GM12878 (cell line): ENCODE data around the gene TNRC6B. TPM values are rescaled to one million over a fixed set of nuclear protein-coding genes. Genes with fewer than 3 reads are reported as not detected.

Experiments used
- ATAC-seq: fragments of 200-7000 bp; cut with Tn5 transposase; 3 replicates; pipeline ENCODE4 v1.9.1; 2020; ENCODE audit warnings: mild to moderate bottlenecking, moderate library complexity
- BruUV-seq: library from RNA; stranded (reverse); fragments of 400-500 nt; replicated peaks from 2 replicates; lab custom pipeline; 2021; lab: Mats Ljungman, UMichigan
- CTCF ChIA-PET: fragments of 300-600 bp; sonication (Branson Sonifier 250); formaldehyde crosslinking; extraction: SDS; loops from one replicate; lab custom pipeline; 2021; ENCODE audit warnings: inconsistent platforms; lab: Yijun Ruan, JAX
- POLR2A ChIA-PET: fragments of 350-600 bp; formaldehyde crosslinking; extraction: SDS; loops from one replicate; lab custom pipeline; 2021; ENCODE audit warnings: inconsistent platforms; lab: Charles Lee
- RAD21 ChIA-PET: fragments of 300-600 bp; sonication (Branson Sonifier 250); formaldehyde crosslinking; loops from one replicate; lab custom pipeline; 2023; ENCODE audit warnings: antibody characterized with exemption; ENCODE audit not compliant: unreplicated experiment; lab: Charles Lee
- SMC1A ChIA-PET: fragments of 300-600 bp; sonication (Branson Sonifier 250); formaldehyde crosslinking; loops from one replicate; lab custom pipeline; 2023; ENCODE audit not compliant: unreplicated experiment, uncharacterized antibody; lab: Charles Lee
- DNase-seq: peaks from one replicate; pipeline ENCODE4 v3.0.0-alpha.2; 2011; ENCODE audit warnings: low read depth, low spot score
- FAIRE-seq: peaks from 3 replicates; lab custom pipeline; 2011; peaks lifted over from hg19 to GRCh38; lab: Jason Lieb, UNC
- H2AFZ ChIP-seq: 2 replicates; pipeline ENCODE4 v1.6.0; 2011; ENCODE audit warnings: low read depth, low read length, control low read depth; ENCODE audit not compliant: control insufficient read depth
- H3K27ac ChIP-seq: 2 replicates; pipeline ENCODE4 v1.5.1; 2011; ENCODE audit warnings: control low read depth; ENCODE audit not compliant: control insufficient read depth, insufficient read depth
- H3K27me3 ChIP-seq, 2 experiments: replicated peaks in 1 of 2; 2 replicates each; pipeline versions ENCODE4 v1.6.0 to v1.6.1; 2011; ENCODE audit warnings: low read length in 1 of 2; ENCODE audit not compliant: control insufficient read depth in 2 of 2, insufficient read depth in 2 of 2
- H3K36me3 ChIP-seq, 2 experiments: 2 replicates each; pipeline ENCODE4 v1.5.1; 2011; ENCODE audit warnings: low read length in 1 of 2; ENCODE audit not compliant: control insufficient read depth in 2 of 2, insufficient read depth in 2 of 2
- H3K4me1 ChIP-seq: 2 replicates; pipeline ENCODE4 v1.6.1; 2011; ENCODE audit warnings: mild to moderate bottlenecking, low read length, moderate library complexity, mixed read lengths; ENCODE audit not compliant: control insufficient read depth, insufficient read depth
- H3K4me2 ChIP-seq: 2 replicates; pipeline ENCODE4 v1.6.0; 2011; ENCODE audit warnings: control low read depth; ENCODE audit not compliant: control insufficient read depth, insufficient read depth
- H3K4me3 ChIP-seq: fragments of 200-600 bp; sonication (generic); 2 replicates; pipeline ENCODE4 v1.5.1; 2016
- H3K79me2 ChIP-seq: 2 replicates; pipeline ENCODE4 v1.6.0; 2011; ENCODE audit warnings: low read length; ENCODE audit not compliant: control insufficient read depth, insufficient read depth
- H3K9ac ChIP-seq: 2 replicates; pipeline ENCODE4 v1.8.0; 2011; ENCODE audit warnings: low read length, control low read depth, mixed read lengths; ENCODE audit not compliant: control insufficient read depth, insufficient read depth
- H3K9me3 ChIP-seq: replicated peaks from 3 replicates; pipeline ENCODE4 v1.5.1; 2011; ENCODE audit warnings: mild to moderate bottlenecking, low read length; ENCODE audit not compliant: control insufficient read depth, insufficient read depth
- H4K20me1 ChIP-seq: 2 replicates; pipeline ENCODE4 v1.6.0; 2011; ENCODE audit not compliant: control insufficient read depth, insufficient read depth
- CTCF ChIP-seq, 3 experiments: IDR thresholded peaks in 2 of 3; conservative IDR thresholded peaks in 1 of 3; 2 replicates each; pipeline ENCODE4 v1.5.1; 2011; ENCODE audit warnings: low read depth in 3 of 3, low read length in 3 of 3, mild to moderate bottlenecking in 3 of 3, control low read depth in 2 of 3, moderate library complexity in 2 of 3, inconsistent platforms in 1 of 3, mixed read lengths in 1 of 3; ENCODE audit not compliant: control insufficient read depth in 2 of 3, insufficient read depth in 1 of 3; ENCODE audit errors: extremely low read depth in 1 of 3
- DPF2 ChIP-seq: fragments of 450-650 bp; IDR thresholded peaks from 2 replicates; pipeline ENCODE4 v1.6.1; 2017; ENCODE audit warnings: mild to moderate bottlenecking
- ESRRA ChIP-seq: IDR thresholded peaks from 2 replicates; pipeline ENCODE4 v1.6.1; 2012; ENCODE audit warnings: mild to moderate bottlenecking, low read length, improper control_type of control experiment
- GABPA ChIP-seq: IDR thresholded peaks from 2 replicates; pipeline ENCODE4 v1.6.1; 2014; ENCODE audit warnings: antibody characterized with exemption, low read depth, mild to moderate bottlenecking, inconsistent platforms
- IKZF2 ChIP-seq, 2 experiments: fragments of 450-650 bp; IDR thresholded peaks; 2 replicates each; pipeline ENCODE4 v1.6.1; 2017; ENCODE audit warnings: mild to moderate bottlenecking in 2 of 2, moderate library complexity in 2 of 2
- JUND ChIP-seq: IDR thresholded peaks from 2 replicates; pipeline ENCODE4 v1.6.1; 2012; ENCODE audit warnings: low read depth, mild to moderate bottlenecking, low read length, improper control_type of control experiment, moderate library complexity
- NR2C1 ChIP-seq: fragments of 450-650 bp; IDR thresholded peaks from 2 replicates; pipeline ENCODE4 v1.6.1; 2017; ENCODE audit warnings: antibody characterized with exemption, mild to moderate bottlenecking, moderate library complexity
- NRF1 ChIP-seq: conservative IDR thresholded peaks from 2 replicates; pipeline ENCODE4 v1.6.1; 2011; ENCODE audit warnings: mild to moderate bottlenecking, low read depth, low read length, improper control_type of control experiment
- RBBP5 ChIP-seq: fragments of 200-600 bp; sonication (generic); conservative IDR thresholded peaks from 2 replicates; pipeline ENCODE4 v1.6.1; 2016
- SIX5 ChIP-seq: IDR thresholded peaks from 2 replicates; pipeline ENCODE4 v1.6.1; 2011; ENCODE audit warnings: mild to moderate bottlenecking, low read depth, low read length, moderate library complexity; ENCODE audit not compliant: severe bottlenecking
- SMC3 ChIP-seq: IDR thresholded peaks from 2 replicates; pipeline ENCODE4 v1.6.1; 2011; ENCODE audit warnings: low read length, improper control_type of control experiment, borderline replicate concordance
- WGBS: methylation state at CpG from one replicate; pipeline ENCODE4 v1.1.6; 2016; ENCODE audit warnings: low lambda C conversion rate; ENCODE audit not compliant: insufficient replicate concordance, insufficient coverage; ENCODE audit errors: missing lambda C conversion rate; 5-methylcytosine and 5-hydroxymethylcytosine counted together
- in situ Hi-C: fragments of 300-500 bp; cut with MboI; formaldehyde crosslinking; loops from 9 replicates; pipeline ENCODE4 v1.14.3; 2018; ENCODE audit warnings: mixed read lengths
- intact Hi-C: fragments of 100-400 bp; cut with micrococcal nuclease; formaldehyde crosslinking; loops from one replicate; pipeline ENCODE4 v1.14.2; 2022; ENCODE audit not compliant: unreplicated experiment
- polyA plus RNA-seq, 11 experiments: library from polyadenylated mRNA; depleted of rRNA in 4 of 11; unstranded in 6 of 11; stranded (reverse) in 5 of 11; fragments of >200 nt; fragmentation: Nextera tagmentation in 4 of 11; fragmentation: Illumina TruSeq in 1 of 11; extraction: Ambion mirVana in 4 of 11; extraction: Trizol in 1 of 11; gene quantifications; 1 replicate in 1 of 11; 2 replicates in 10 of 11; pipeline versions ENCODE4 v1.2.1 to v1.2.3, GENCODE V29; 2011 to 2016; ENCODE audit warnings: inconsistent platforms in 2 of 11, missing spikeins in 2 of 11, low read depth in 1 of 11
- total RNA-seq, 4 experiments: library from RNA; depleted of rRNA in 3 of 4; stranded (reverse); fragments of >200 nt in 3 of 4; fragmentation: Illumina TruSeq in 1 of 4; extraction: Trizol in 1 of 4; gene quantifications; 2 replicates each; pipeline versions ENCODE4 v1.2.1 to v1.2.3, GENCODE V29; 2013 to 2021
- TF ChIP-seq, protein P1 (sequence below): fragments of 150-350 bp; IDR thresholded peaks from 2 replicates; pipeline ENCODE4 v1.6.1; 2014; ENCODE audit warnings: mild to moderate bottlenecking, low read depth, low read length

TNRC6B gene
- total and polyA plus RNA-seq, 10 of the 15 experiments (the other 5 are each of a cell fraction or from before 2014, with no cell fraction given): 3.6 to 32.8 (median 16.4) TPM

GRCh38 chr22:40305625-40306024, 127.9 kb downstream of the TNRC6B start:
- no TSS peak for BruUV-seq
- no peak for TF ChIP-seq NR2C1
- no peak for TF ChIP-seq SMC3
- no peak for TF ChIP-seq SIX5
- no peak for TF ChIP-seq GABPA
- TF ChIP-seq, protein P1, sequence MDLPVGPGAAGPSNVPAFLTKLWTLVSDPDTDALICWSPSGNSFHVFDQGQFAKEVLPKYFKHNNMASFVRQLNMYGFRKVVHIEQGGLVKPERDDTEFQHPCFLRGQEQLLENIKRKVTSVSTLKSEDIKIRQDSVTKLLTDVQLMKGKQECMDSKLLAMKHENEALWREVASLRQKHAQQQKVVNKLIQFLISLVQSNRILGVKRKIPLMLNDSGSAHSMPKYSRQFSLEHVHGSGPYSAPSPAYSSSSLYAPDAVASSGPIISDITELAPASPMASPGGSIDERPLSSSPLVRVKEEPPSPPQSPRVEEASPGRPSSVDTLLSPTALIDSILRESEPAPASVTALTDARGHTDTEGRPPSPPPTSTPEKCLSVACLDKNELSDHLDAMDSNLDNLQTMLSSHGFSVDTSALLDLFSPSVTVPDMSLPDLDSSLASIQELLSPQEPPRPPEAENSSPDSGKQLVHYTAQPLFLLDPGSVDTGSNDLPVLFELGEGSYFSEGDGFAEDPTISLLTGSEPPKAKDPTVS: no peak
- TF ChIP-seq CTCF (IDR thresholded peaks at IDR 0.05 in 2 of 3, conservative IDR thresholded peaks at IDR 0.05 in 1 of 3; ENCODE audit: control insufficient read depth in 2 of 3, extremely low read depth in 1 of 3, insufficient read depth in 1 of 3, low read depth in 3 of 3, low read length in 3 of 3): no peak
- TF ChIP-seq RBBP5: no peak
- no peak for TF ChIP-seq NRF1
- no peak for TF ChIP-seq DPF2
- TF ChIP-seq ESRRA: no peak
- no peak for TF ChIP-seq JUND
- no peak for TF ChIP-seq IKZF2 (IDR thresholded peaks at IDR 0.05)
- H3K9ac ChIP-seq: no peak overlapping the region
- FAIRE-seq (no peak), DNase-seq (no peak), ATAC-seq (no peak)
- H3K4me3 ChIP-seq: no peak overlapping the region
- POLR2A ChIA-PET: no interaction called here
- in situ Hi-C loops (no loop called here), intact Hi-C loops (no loop called here)
- no peaks in the 10 kb centered on the region for H3K27me3 ChIP-seq
- H3K36me3 ChIP-seq: peaks cover 11 to 26% of the 10 kb centered on the region in 2 experiments
- no peak overlapping the region for H3K4me2 ChIP-seq
- no peak overlapping the region for H2AFZ ChIP-seq
- RAD21 ChIA-PET: no interaction called here
- H4K20me1 ChIP-seq: no peaks in the 10 kb centered on the region
- no peaks in the 10 kb centered on the region for H3K9me3 ChIP-seq
- no peak overlapping the region for H3K27ac ChIP-seq
- SMC1A ChIA-PET: no interaction called here
- no peaks in the 10 kb centered on the region for H3K79me2 ChIP-seq
- H3K4me1 ChIP-seq: peaks cover 8% of the 10 kb centered on the region
- WGBS: 100% methylated on average over 5 of the region's 5 CpGs
- CTCF ChIA-PET: no interaction called here
